GM12875 (cell line): ENCODE results near the gene PICK1.
"Not testable (repeated sequence)": the region's sequence is repeated elsewhere in the genome, so short reads cannot be mapped to it uniquely, and the experiment has no call there.

Experiments used
- H3K4me3 ChIP-seq: one replicate; pipeline ENCODE4 v1.5.1; 2011; ENCODE audit warnings: low read depth, low read length, control low read depth
- CTCF ChIP-seq: IDR thresholded peaks from 2 replicates; pipeline ENCODE4 v1.5.1; 2011; ENCODE audit warnings: low read depth, mild to moderate bottlenecking, control low read depth, inconsistent platforms, low read length, moderate library complexity, borderline replicate concordance; ENCODE audit not compliant: insufficient read depth

The PICK1 gene

GRCh38 chr22:38110863-38111852, 54.0 kb downstream of the PICK1 start:
- H3K4me3 ChIP-seq, result no peak overlapping the region
- no peak for TF ChIP-seq CTCF

GRCh38 chr22:38111925-38112355, 54.7 kb downstream of the PICK1 start:
- TF ChIP-seq CTCF, result no peak

GRCh38 chr22:38112381-38112780, 55.2 kb downstream of the PICK1 start:
- TF ChIP-seq CTCF, result no peak
- no peak overlapping the region for H3K4me3 ChIP-seq

More at GRCh38 chr22:38111925-38112355, 54.7 kb downstream of the PICK1 start:
- H3K4me3 ChIP-seq, result no peak overlapping the region

GRCh38 chr22:38114484-38115398, 57.5 kb downstream of the PICK1 start:
- no peak overlapping the region for H3K4me3 ChIP-seq
- peak; percentile 97 for TF ChIP-seq CTCF

- H3K4me3 ChIP-seq, result no peak overlapping the region
Observed at GRCh38 chr22:38115423-38116205, 58.4 kb downstream of the PICK1 start.

GRCh38 chr22:38117556-38117955, 60.4 kb downstream of the PICK1 start:
- not testable (repeated sequence) for H3K4me3 ChIP-seq

More at GRCh38 chr22:38115423-38116205, 58.4 kb downstream of the PICK1 start:
- TF ChIP-seq CTCF, result no peak
